HepG2 (cell line): Measurements from ENCODE around the gene THRSP. TPM values are rescaled to one million over a fixed set of nuclear protein-coding genes. Genes with fewer than 3 reads are reported as not detected.

Source experiments
- E2F2 ChIP-seq: sonication (generic); formaldehyde crosslinking; IDR thresholded peaks from 2 replicates; pipeline ENCODE4 v1.4.0; 2020; ENCODE audit warnings: missing genetic modification reagents, borderline replicate concordance
- GFI1 ChIP-seq: sonication (generic); formaldehyde crosslinking; IDR thresholded peaks from 2 replicates; pipeline ENCODE4 v1.5.0; 2020; ENCODE audit warnings: missing genetic modification reagents, mild to moderate bottlenecking, borderline replicate concordance
- GTF3A ChIP-seq: sonication (generic); formaldehyde crosslinking; conservative IDR thresholded peaks from 2 replicates; pipeline ENCODE4 v1.4.0; 2020; ENCODE audit warnings: mild to moderate bottlenecking, missing genetic modification reagents
- HDAC1 ChIP-seq: sonication (generic); formaldehyde crosslinking; IDR thresholded peaks from 2 replicates; pipeline ENCODE4 v1.5.1; 2020; ENCODE audit warnings: mild to moderate bottlenecking, missing genetic modification reagents
- HIVEP1 ChIP-seq: sonication (generic); formaldehyde crosslinking; IDR thresholded peaks from 2 replicates; pipeline ENCODE4 v1.4.0; 2020; ENCODE audit warnings: mild to moderate bottlenecking, missing genetic modification reagents
- HNRNPK ChIP-seq: fragments of 200-400 bp; formaldehyde crosslinking; IDR thresholded peaks from 2 replicates; pipeline ENCODE4 v1.6.1; 2018; ENCODE audit warnings: low read length, low read depth, moderate library complexity, mild to moderate bottlenecking; ENCODE audit not compliant: poor library complexity, severe bottlenecking
- IRX3 ChIP-seq: sonication (generic); formaldehyde crosslinking; IDR thresholded peaks from 2 replicates; pipeline ENCODE4 v1.8.1; 2023; ENCODE audit warnings: mild to moderate bottlenecking, low read depth, missing genetic modification reagents, borderline replicate concordance
- MATR3 ChIP-seq: sonication (generic); formaldehyde crosslinking; IDR thresholded peaks from 2 replicates; pipeline ENCODE4 v1.4.0; 2020; ENCODE audit warnings: missing genetic modification reagents
- MBD4 ChIP-seq: IDR thresholded peaks from 2 replicates; pipeline ENCODE4 v1.6.1; 2012; ENCODE audit warnings: low read length, inconsistent platforms, borderline replicate concordance
- MED1 ChIP-seq: sonication (generic); formaldehyde crosslinking; IDR thresholded peaks from 2 replicates; pipeline ENCODE4 v1.4.0; 2020; ENCODE audit warnings: missing genetic modification reagents
- RNF2 ChIP-seq: fragments of 450-650 bp; conservative IDR thresholded peaks from 2 replicates; pipeline ENCODE4 v1.6.1; 2016; ENCODE audit warnings: low read depth
- SP4 ChIP-seq: sonication (generic); formaldehyde crosslinking; IDR thresholded peaks from 2 replicates; pipeline ENCODE4 v1.8.1; 2023; ENCODE audit warnings: mild to moderate bottlenecking, missing genetic modification reagents
- SRY ChIP-seq: sonication (generic); formaldehyde crosslinking; IDR thresholded peaks from 2 replicates; pipeline ENCODE4 v1.8.0; 2022; ENCODE audit warnings: mild to moderate bottlenecking, missing genetic modification reagents
- ZBTB3 ChIP-seq: sonication (generic); formaldehyde crosslinking; IDR thresholded peaks from 2 replicates; pipeline ENCODE4 v1.4.0; 2020; ENCODE audit warnings: low read depth, mild to moderate bottlenecking, moderate library complexity, missing genetic modification reagents, borderline replicate concordance
- ZBTB44 ChIP-seq: sonication (generic); formaldehyde crosslinking; IDR thresholded peaks from 2 replicates; pipeline ENCODE4 v1.4.0; 2020; ENCODE audit warnings: missing genetic modification reagents
- ZFP82 ChIP-seq: sonication (generic); formaldehyde crosslinking; IDR thresholded peaks from 2 replicates; pipeline ENCODE4 v1.5.1; 2020; ENCODE audit warnings: mild to moderate bottlenecking, missing genetic modification reagents, borderline replicate concordance
- ZNF205 ChIP-seq: IDR thresholded peaks from 2 replicates; pipeline ENCODE4 v1.6.1; 2018; ENCODE audit warnings: missing biosample characterization, missing genetic modification reagents
- ZNF564 ChIP-seq: sonication (generic); formaldehyde crosslinking; IDR thresholded peaks from 2 replicates; pipeline ENCODE4 v1.8.1; 2023; ENCODE audit warnings: mild to moderate bottlenecking, missing genetic modification reagents
- ZNF589 ChIP-seq: sonication (generic); formaldehyde crosslinking; conservative IDR thresholded peaks from 2 replicates; pipeline ENCODE4 v1.8.0; 2022; ENCODE audit warnings: mild to moderate bottlenecking, moderate library complexity, missing genetic modification reagents
- ZNF740 ChIP-seq: sonication (generic); formaldehyde crosslinking; IDR thresholded peaks from 2 replicates; pipeline ENCODE4 v1.4.0; 2020; ENCODE audit warnings: missing genetic modification reagents
- ZNF83 ChIP-seq: sonication (generic); formaldehyde crosslinking; IDR thresholded peaks from 2 replicates; pipeline ENCODE4 v1.4.0; 2020; ENCODE audit warnings: missing genetic modification reagents, mild to moderate bottlenecking, borderline replicate concordance
- polyA plus RNA-seq, 8 experiments: library from polyadenylated mRNA; depleted of rRNA in 3 of 8; stranded (reverse) in 7 of 8; unstranded in 1 of 8; fragments of >200 nt; fragmentation: Illumina TruSeq in 4 of 8; extraction: Trizol in 4 of 8; gene quantifications; 2 replicates each; pipeline versions ENCODE4 v1.2.1 to v1.2.3, GENCODE V29; 2011 to 2016; ENCODE audit warnings: low read depth in 4 of 8, missing spikeins in 1 of 8, mixed read lengths in 1 of 8; ENCODE audit not compliant: insufficient read depth in 1 of 8
- total RNA-seq, 5 experiments: library from RNA; depleted of rRNA; stranded (reverse); fragments of >200 nt; fragmentation: Illumina TruSeq; extraction: Trizol; gene quantifications; 2 replicates each; pipeline ENCODE4 v1.2.3, GENCODE V29; 2016; ENCODE audit warnings: low read depth in 1 of 5
- TF ChIP-seq, protein P1 (sequence below): sonication (generic); formaldehyde crosslinking; IDR thresholded peaks from 2 replicates; pipeline ENCODE4 v1.8.1; 2023; ENCODE audit warnings: mild to moderate bottlenecking, missing genetic modification reagents
- TF ChIP-seq, protein P2 (sequence below): sonication (generic); formaldehyde crosslinking; IDR thresholded peaks from 2 replicates; pipeline ENCODE4 v1.8.1; 2023; ENCODE audit warnings: missing genetic modification reagents, inconsistent platforms, borderline replicate concordance
- TF ChIP-seq, protein P3 (sequence below): IDR thresholded peaks from 2 replicates; pipeline ENCODE4 v1.6.1; 2018; ENCODE audit warnings: missing genetic modification reagents, mild to moderate bottlenecking, missing compliant biosample characterization

Gene THRSP
- total and polyA plus RNA-seq, 2 of the 13 experiments (the other 11 are each of a cell fraction or from before 2014, with no cell fraction given) = 0.13 to 0.58 TPM

- TF ChIP-seq ZNF564 (CRISPR knock-in tag) = no peak
- no peak for TF ChIP-seq ZBTB3 (CRISPR knock-in tag)
- TF ChIP-seq MED1 (CRISPR knock-in tag) = no peak
- TF ChIP-seq, protein P1, sequence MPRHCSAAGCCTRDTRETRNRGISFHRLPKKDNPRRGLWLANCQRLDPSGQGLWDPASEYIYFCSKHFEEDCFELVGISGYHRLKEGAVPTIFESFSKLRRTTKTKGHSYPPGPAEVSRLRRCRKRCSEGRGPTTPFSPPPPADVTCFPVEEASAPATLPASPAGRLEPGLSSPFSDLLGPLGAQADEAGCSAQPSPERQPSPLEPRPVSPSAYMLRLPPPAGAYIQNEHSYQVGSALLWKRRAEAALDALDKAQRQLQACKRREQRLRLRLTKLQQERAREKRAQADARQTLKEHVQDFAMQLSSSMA (CRISPR knock-in tag) = no peak
- TF ChIP-seq ZNF740 (CRISPR knock-in tag) = no peak
- no peak for TF ChIP-seq HIVEP1
- TF ChIP-seq RNF2 = no peak
- TF ChIP-seq MBD4 = no peak
- no peak for TF ChIP-seq HNRNPK
- TF ChIP-seq, protein P2, sequence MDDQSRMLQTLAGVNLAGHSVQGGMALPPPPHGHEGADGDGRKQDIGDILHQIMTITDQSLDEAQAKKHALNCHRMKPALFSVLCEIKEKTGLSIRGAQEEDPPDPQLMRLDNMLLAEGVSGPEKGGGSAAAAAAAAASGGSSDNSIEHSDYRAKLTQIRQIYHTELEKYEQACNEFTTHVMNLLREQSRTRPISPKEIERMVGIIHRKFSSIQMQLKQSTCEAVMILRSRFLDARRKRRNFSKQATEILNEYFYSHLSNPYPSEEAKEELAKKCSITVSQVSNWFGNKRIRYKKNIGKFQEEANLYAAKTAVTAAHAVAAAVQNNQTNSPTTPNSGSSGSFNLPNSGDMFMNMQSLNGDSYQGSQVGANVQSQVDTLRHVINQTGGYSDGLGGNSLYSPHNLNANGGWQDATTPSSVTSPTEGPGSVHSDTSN (CRISPR knock-in tag) = no peak
- TF ChIP-seq ZFP82 (CRISPR knock-in tag) = no peak
- TF ChIP-seq GFI1 = peak; percentile 32; the same call in 1 of the 2 replicates
- 0 out of 2 replicates have a peak, but pooled peaks have one; percentile 47 for TF ChIP-seq SRY
- no peak for TF ChIP-seq ZNF589 (CRISPR knock-in tag)
- TF ChIP-seq ZBTB44 (CRISPR knock-in tag) = no peak
- TF ChIP-seq MATR3 (CRISPR knock-in tag) = no peak
- TF ChIP-seq IRX3 (CRISPR knock-in tag) = no peak
- TF ChIP-seq ZNF83 (CRISPR knock-in tag) = no peak
- no peak for TF ChIP-seq ZNF205 (CRISPR knock-in tag)
- no peak for TF ChIP-seq HDAC1
- no peak for TF ChIP-seq GTF3A (CRISPR knock-in tag)
- no peak for TF ChIP-seq SP4 (CRISPR knock-in tag)
- TF ChIP-seq, protein P3, sequence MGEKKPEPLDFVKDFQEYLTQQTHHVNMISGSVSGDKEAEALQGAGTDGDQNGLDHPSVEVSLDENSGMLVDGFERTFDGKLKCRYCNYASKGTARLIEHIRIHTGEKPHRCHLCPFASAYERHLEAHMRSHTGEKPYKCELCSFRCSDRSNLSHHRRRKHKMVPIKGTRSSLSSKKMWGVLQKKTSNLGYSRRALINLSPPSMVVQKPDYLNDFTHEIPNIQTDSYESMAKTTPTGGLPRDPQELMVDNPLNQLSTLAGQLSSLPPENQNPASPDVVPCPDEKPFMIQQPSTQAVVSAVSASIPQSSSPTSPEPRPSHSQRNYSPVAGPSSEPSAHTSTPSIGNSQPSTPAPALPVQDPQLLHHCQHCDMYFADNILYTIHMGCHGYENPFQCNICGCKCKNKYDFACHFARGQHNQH (CRISPR knock-in tag) = no peak
- no peak for TF ChIP-seq E2F2 (CRISPR knock-in tag)
These were observed 25.6 kb upstream of the THRSP start (continued) for GRCh38 chr11:78037825-78038620.
